MM.1S (cell line): ENCODE measurements around the gene XAGE1A.
"Not testable (repeated sequence)": the region's sequence is repeated elsewhere in the genome, so short reads cannot be mapped to it uniquely, and the experiment has no call there.

Experiments used
- DNase-seq: peaks from one replicate; pipeline ENCODE4 v3.0.0-alpha.2; 2015
- H2AFZ ChIP-seq: fragments of 300-600 bp; sonication (generic); 2 replicates; pipeline ENCODE4 v1.6.0; 2016; ENCODE audit warnings: antibody characterized with exemption, low read length
- H3F3A ChIP-seq: fragments of 300-600 bp; sonication (generic); 2 replicates; pipeline ENCODE4 v1.6.1; 2016; ENCODE audit warnings: mild to moderate bottlenecking, antibody characterized with exemption, low read length, moderate library complexity, mixed read lengths; ENCODE audit not compliant: insufficient read depth
- H3K27ac ChIP-seq: fragments of 300-600 bp; sonication (generic); 2 replicates; pipeline ENCODE4 v1.5.1; 2016; ENCODE audit warnings: mild to moderate bottlenecking, low read length
- H3K27me3 ChIP-seq: fragments of 300-600 bp; sonication (generic); replicated peaks from 2 replicates; pipeline ENCODE4 v1.6.0; 2016; ENCODE audit warnings: low read length; ENCODE audit not compliant: insufficient read depth
- H3K36me3 ChIP-seq: fragments of 300-600 bp; sonication (generic); replicated peaks from 2 replicates; pipeline ENCODE4 v1.6.1; 2016; ENCODE audit warnings: mild to moderate bottlenecking, low read length, mixed read lengths; ENCODE audit not compliant: insufficient read depth
- H3K4me1 ChIP-seq: fragments of 300-600 bp; sonication (generic); 2 replicates; pipeline ENCODE4 v1.6.1; 2016; ENCODE audit warnings: low read length, mixed read lengths
- H3K4me2 ChIP-seq: fragments of 300-600 bp; sonication (generic); 2 replicates; pipeline ENCODE4 v1.6.0; 2016; ENCODE audit warnings: low read depth, low read length
- H3K4me3 ChIP-seq: fragments of 300-600 bp; sonication (generic); 2 replicates; pipeline ENCODE4 v1.5.1; 2016; ENCODE audit warnings: low read length, mixed read lengths
- H3K79me2 ChIP-seq: fragments of 300-600 bp; sonication (generic); 2 replicates; pipeline ENCODE4 v1.6.1; 2016; ENCODE audit warnings: mixed run types, low read length, mixed read lengths
- H3K9ac ChIP-seq: fragments of 300-600 bp; sonication (generic); 2 replicates; pipeline ENCODE4 v1.6.1; 2016; ENCODE audit warnings: low read length, mixed read lengths
- H3K9me2 ChIP-seq: fragments of 300-600 bp; sonication (generic); replicated peaks from 2 replicates; pipeline ENCODE4 v1.6.1; 2016; ENCODE audit warnings: mild to moderate bottlenecking, low read length, mixed read lengths; ENCODE audit not compliant: insufficient read depth
- H3K9me3 ChIP-seq: fragments of 300-600 bp; sonication (generic); replicated peaks from 2 replicates; pipeline ENCODE4 v1.6.1; 2016; ENCODE audit warnings: mild to moderate bottlenecking, low read length, mixed read lengths; ENCODE audit not compliant: insufficient read depth
- H4K20me1 ChIP-seq: fragments of 300-600 bp; sonication (generic); 2 replicates; pipeline ENCODE4 v1.6.1; 2016; ENCODE audit warnings: mild to moderate bottlenecking, low read length, moderate library complexity, mixed read lengths; ENCODE audit not compliant: insufficient read depth
- EZH2 ChIP-seq: fragments of 300-600 bp; sonication (generic); optimal IDR thresholded peaks from 2 replicates; pipeline ENCODE3; 2017; ENCODE audit warnings: low read depth, mild to moderate bottlenecking, antibody characterized with exemption, low read length, mixed read lengths
- EZH2phosphoT487 ChIP-seq: fragments of 300-600 bp; sonication (generic); IDR thresholded peaks from 2 replicates; pipeline ENCODE4 v1.6.1; 2018; ENCODE audit warnings: antibody characterized with exemption, low read length
- TF ChIP-seq, protein P1 (sequence below): fragments of 300-600 bp; sonication (generic); IDR thresholded peaks from 2 replicates; pipeline ENCODE4 v1.5.1; 2016; ENCODE audit warnings: antibody characterized with exemption, low read length, mixed read lengths

Gene XAGE1A

DNA sequence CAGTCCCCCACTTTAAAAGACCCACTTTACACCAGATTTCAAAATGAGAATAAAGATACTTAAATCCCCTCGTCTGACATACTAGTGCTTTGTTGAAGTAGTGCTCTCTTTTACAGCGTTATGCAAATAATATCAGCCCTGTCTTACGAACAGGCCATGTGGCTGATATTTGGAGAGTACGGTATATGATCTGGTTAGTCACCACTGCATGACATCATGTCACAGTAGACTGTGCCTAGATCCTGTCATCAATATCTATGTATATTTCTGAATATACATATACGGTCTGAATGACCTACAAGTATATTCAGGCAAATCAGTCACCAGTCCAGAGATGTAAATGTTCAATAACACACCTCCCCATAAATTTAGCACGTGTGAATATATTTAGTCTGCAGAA is 46.7 kb downstream of the XAGE1A start:
- H3K27me3 ChIP-seq: no peaks in the 10 kb centered on the region
- H3K9me3 ChIP-seq: no peaks in the 10 kb centered on the region
- no peaks in the 10 kb centered on the region for H3K9me2 ChIP-seq
- no peaks in the 10 kb centered on the region for H3K4me1 ChIP-seq
- H3K9ac ChIP-seq: no peak overlapping the region
- H3K4me2 ChIP-seq: no peak overlapping the region
- H3K4me3 ChIP-seq: no peak overlapping the region
- H3F3A ChIP-seq: no peaks in the 10 kb centered on the region
- H3K27ac ChIP-seq: no peak overlapping the region
- no peaks in the 10 kb centered on the region for H3K79me2 ChIP-seq
- H2AFZ ChIP-seq: no peak overlapping the region
- TF ChIP-seq EZH2phosphoT487 (no peak), EZH2 (no peak)
- TF ChIP-seq, protein P1, sequence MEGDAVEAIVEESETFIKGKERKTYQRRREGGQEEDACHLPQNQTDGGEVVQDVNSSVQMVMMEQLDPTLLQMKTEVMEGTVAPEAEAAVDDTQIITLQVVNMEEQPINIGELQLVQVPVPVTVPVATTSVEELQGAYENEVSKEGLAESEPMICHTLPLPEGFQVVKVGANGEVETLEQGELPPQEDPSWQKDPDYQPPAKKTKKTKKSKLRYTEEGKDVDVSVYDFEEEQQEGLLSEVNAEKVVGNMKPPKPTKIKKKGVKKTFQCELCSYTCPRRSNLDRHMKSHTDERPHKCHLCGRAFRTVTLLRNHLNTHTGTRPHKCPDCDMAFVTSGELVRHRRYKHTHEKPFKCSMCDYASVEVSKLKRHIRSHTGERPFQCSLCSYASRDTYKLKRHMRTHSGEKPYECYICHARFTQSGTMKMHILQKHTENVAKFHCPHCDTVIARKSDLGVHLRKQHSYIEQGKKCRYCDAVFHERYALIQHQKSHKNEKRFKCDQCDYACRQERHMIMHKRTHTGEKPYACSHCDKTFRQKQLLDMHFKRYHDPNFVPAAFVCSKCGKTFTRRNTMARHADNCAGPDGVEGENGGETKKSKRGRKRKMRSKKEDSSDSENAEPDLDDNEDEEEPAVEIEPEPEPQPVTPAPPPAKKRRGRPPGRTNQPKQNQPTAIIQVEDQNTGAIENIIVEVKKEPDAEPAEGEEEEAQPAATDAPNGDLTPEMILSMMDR: no peak
- DNase-seq: no peak
- no peaks in the 10 kb centered on the region for H4K20me1 ChIP-seq
- no peaks in the 10 kb centered on the region for H3K36me3 ChIP-seq

DNA sequence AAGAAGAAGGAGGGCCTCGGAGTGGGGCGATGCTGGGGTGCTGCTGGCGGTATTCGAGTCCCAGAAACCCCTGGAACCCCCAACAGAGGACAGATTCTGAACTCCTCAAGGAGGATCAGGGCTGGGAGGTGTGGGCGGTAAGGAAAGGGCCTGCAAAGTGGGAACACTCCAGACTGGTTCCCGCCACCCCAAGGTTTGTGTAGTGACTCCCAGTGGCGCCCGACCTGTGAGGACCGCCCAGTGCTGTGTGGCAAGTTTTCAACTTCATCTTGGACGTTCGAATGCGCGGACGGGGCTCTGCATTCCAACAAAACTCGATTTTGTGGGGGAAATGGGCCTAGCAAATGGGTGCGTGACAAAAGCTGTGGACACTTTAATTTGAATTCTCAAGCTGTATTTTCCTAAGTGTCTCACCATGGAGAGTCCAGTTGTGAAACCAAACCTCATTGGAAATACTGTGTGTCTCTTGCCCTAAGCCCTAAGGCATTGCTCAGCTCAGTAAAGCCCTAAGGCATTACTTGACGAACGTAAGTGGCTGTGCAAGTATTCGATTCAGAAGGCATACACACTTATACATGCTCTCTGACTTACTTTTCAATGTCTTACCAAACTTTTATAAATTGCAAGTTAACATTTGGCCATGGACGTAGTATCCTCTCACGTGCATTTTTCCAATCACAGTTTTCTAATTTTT is 48.7 kb downstream of the XAGE1A start:
- Histone ChIP-seq H3K4me2 (no peak overlapping the region), H3K9me3 (no peaks in the 10 kb centered on the region), H3K4me1 (no peaks in the 10 kb centered on the region), H2AFZ (no peak overlapping the region), H3K79me2 (no peaks in the 10 kb centered on the region), H3K9ac (no peak overlapping the region), H3K27ac (no peak overlapping the region), H4K20me1 (no peaks in the 10 kb centered on the region), H3K36me3 (no peaks in the 10 kb centered on the region), H3K9me2 (no peaks in the 10 kb centered on the region), H3K4me3 (no peak overlapping the region), H3K27me3 (no peaks in the 10 kb centered on the region), H3F3A (no peaks in the 10 kb centered on the region)
- DNase-seq: no peak
- no peak for TF ChIP-seq EZH2
- TF ChIP-seq, protein P1: no peak
- TF ChIP-seq EZH2phosphoT487: no peak

DNA sequence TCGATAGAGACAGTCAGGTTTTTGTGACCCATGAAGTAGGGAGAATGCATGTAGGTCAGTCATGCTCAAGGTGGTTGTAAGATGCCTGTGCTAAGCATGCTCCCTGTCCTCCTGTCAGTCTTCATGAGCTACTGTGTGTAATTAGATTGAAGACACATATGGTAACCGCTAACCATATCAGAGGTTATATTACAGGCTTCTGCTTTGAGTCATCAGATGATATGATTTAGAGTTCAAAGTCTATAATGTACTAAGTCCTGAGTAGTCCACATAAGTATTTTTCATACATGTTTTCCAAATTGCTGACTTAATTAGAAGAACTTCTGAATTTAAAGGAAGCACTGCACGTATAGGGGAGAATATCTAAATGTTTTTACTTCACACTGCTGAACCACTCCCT is 53.2 kb downstream of the XAGE1A start:
- DNase-seq, H3K9ac ChIP-seq, H4K20me1 ChIP-seq, H3K27ac ChIP-seq, H2AFZ ChIP-seq, H3F3A ChIP-seq, H3K36me3 ChIP-seq, H3K79me2 ChIP-seq, H3K4me2 ChIP-seq, H3K4me1 ChIP-seq, H3K9me3 ChIP-seq, H3K9me2 ChIP-seq, H3K27me3 ChIP-seq, H3K4me3 ChIP-seq: not testable (repeated sequence)
